Activated T-helper 9 cell treated with anti-CD3 and anti-CD28 coated beads, Interleukin-2, amount 50 U/mL, for 16 hours (primary cell): ENCODE results near the gene EFTUD2.
"Not testable (repeated sequence)": the region's sequence is repeated elsewhere in the genome, so short reads cannot be mapped to it uniquely, and the experiment has no call there.

Experiments
- DNase-seq: peaks from one replicate; pipeline ENCODE4 v3.0.0-alpha.2; 2020; ENCODE audit warnings: low read depth

EFTUD2 gene

GRCh38 chr17:44808656-44809388 lies 90.4 kb downstream of the EFTUD2 start:
- not testable (repeated sequence) for DNase-seq

DNA sequence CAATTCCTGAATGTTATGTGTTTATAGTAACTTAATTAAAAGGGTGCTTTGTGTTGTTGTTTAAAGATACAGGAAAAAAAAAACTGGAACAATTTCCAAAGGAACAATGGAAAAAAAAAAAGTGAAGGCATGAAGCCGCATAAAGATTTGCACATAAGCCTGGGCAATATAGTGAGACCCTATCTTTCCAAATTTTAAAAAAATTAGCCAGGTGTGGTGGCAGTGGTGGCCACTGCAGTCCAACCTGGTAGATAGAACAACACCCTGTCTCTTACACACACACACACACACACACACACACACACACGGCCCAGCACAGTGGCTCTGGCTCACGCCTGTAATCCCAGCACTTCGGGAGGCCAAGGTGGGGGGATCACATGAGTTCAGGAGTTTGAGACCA lies 91.1 kb downstream of the EFTUD2 start:
- no peak for DNase-seq

DNA sequence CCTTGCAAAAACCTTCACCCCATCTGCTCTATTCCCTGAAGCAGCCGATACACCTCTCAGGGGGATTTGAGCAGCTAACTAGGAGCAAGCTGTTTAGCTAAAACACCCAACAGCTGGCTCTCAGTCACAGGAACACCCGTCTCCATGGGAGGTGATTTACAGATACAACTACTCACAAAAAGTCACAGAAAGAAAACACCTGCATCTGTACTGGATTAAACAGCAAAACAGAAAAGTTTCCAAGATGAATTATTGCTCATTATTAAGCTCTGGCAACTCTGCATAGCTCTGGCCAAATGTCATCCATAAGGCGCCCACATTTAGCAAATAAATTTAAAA lies 91.5 kb downstream of the EFTUD2 start:
- DNase-seq, result no peak

DNA sequence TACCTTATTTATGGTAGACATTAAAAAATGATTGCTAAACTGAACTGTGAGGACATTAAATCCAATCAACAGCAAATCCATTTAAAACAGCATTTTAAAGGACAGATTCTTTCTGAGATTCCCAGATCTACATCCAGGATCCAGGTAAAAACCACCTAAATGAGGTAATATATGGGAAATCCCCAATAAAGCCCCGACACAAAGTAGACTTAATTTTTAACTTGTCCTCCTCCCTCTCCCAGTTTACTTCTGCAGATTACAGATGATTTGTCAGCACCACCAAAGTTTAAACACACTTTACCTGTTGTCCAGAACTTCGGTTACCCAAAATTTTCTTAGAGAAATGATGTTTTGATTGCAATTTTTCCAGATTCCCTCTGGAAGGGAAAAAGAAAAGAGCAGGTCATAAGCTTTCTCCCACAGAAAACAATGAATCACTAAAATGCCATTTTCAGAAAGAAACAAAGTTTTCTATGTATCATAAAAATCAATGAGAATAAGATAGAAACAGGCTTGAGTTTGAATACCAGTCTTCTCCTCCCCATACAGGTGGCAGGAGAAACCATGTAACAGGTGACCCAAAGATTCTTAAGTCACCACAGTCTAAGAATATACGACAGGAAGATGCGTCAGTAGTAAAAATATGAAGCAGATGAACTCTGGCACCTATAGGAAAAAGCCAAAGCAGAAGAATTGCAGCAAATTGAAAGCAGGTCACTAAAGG lies 92.0 kb downstream of the EFTUD2 start:
- DNase-seq, result no peak

- DNase-seq, result no peak
These were observed 94.7 kb downstream of the EFTUD2 start for GRCh38 chr17:44804302-44805089.

DNA sequence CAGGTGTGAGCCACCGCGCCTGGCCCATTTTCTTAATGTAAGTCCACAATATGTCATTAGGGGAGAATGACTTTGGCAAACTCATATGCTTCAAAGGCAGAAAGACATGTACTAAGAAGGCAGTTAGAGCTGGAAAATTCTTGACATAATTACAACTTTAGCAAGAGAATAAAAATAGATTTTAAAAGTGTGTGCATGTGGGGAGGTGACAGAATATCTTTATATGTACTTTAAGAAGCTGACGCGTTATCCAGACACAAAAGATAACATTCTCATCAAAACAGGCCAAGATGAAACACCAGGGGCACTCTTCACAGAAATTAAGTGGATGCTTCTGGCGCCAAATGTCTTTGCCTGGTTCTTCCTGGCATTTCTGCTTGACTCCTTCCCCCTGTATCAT lies 97.4 kb downstream of the EFTUD2 start:
- DNase-seq, result no peak
